GM23338 (cell line): ENCODE data around the gene GLTP. TPM values are rescaled to one million over a fixed set of nuclear protein-coding genes. Genes with fewer than 3 reads are reported as not detected.
"Not testable (repeated sequence)": the region's sequence is repeated elsewhere in the genome, so short reads cannot be mapped to it uniquely, and the experiment has no call there.

Source experiments
- ATAC-seq: fragments of 200-7000 bp; cut with Tn5 transposase; 3 replicates; pipeline ENCODE4 v1.9.1; 2020
- DNase-seq: peaks from one replicate; pipeline ENCODE4 v3.0.0-alpha.2; 2015; ENCODE audit warnings: low spot score
- H2AFZ ChIP-seq: fragments of 200-600 bp; sonication (generic); 2 replicates; pipeline ENCODE4 v1.8.0; 2016; ENCODE audit warnings: antibody characterized with exemption, mild to moderate bottlenecking, moderate library complexity
- H3F3A ChIP-seq: fragments of 200-600 bp; sonication (generic); replicated peaks from 2 replicates; pipeline ENCODE4 v1.8.0; 2017; ENCODE audit warnings: antibody characterized with exemption, mixed run types, low read depth
- H3K27ac ChIP-seq: fragments of 200-600 bp; sonication (generic); 2 replicates; pipeline ENCODE4 v1.6.1; 2016; ENCODE audit warnings: low read depth
- H3K27me3 ChIP-seq: fragments of 200-600 bp; sonication (generic); 2 replicates; pipeline ENCODE4 v1.8.0; 2016; ENCODE audit warnings: mild to moderate bottlenecking, mixed run types, moderate library complexity; ENCODE audit not compliant: insufficient read depth
- H3K36me3 ChIP-seq: fragments of 200-600 bp; sonication (generic); 2 replicates; pipeline ENCODE4 v1.8.0; 2016; ENCODE audit warnings: mild to moderate bottlenecking; ENCODE audit not compliant: insufficient read depth
- H3K4me1 ChIP-seq: fragments of 200-600 bp; sonication (generic); 2 replicates; pipeline ENCODE4 v1.8.0; 2016; ENCODE audit warnings: mild to moderate bottlenecking, moderate library complexity; ENCODE audit not compliant: insufficient read depth
- H3K4me2 ChIP-seq: fragments of 200-600 bp; sonication (generic); 2 replicates; pipeline ENCODE4 v1.7.1; 2017; ENCODE audit warnings: mixed run types
- H3K4me3 ChIP-seq: fragments of 200-600 bp; sonication (generic); 2 replicates; pipeline ENCODE4 v1.6.1; 2016; ENCODE audit warnings: mixed run types
- H3K79me2 ChIP-seq: fragments of 200-600 bp; sonication (generic); replicated peaks from 2 replicates; pipeline ENCODE4 v1.8.0; 2017; ENCODE audit warnings: mild to moderate bottlenecking; ENCODE audit not compliant: insufficient read depth
- H3K9me2 ChIP-seq: fragments of 200-600 bp; sonication (generic); 2 replicates; pipeline ENCODE4 v1.8.0; 2017; ENCODE audit not compliant: insufficient read depth
- H4K20me1 ChIP-seq: fragments of 200-600 bp; sonication (generic); replicated peaks from 2 replicates; pipeline ENCODE4 v1.8.0; 2017; ENCODE audit warnings: mild to moderate bottlenecking; ENCODE audit not compliant: insufficient read depth
- H3K27ac Mint-ChIP-seq: 2 replicates; pipeline ENCODE4 v1.8.0; 2020; ENCODE audit warnings: inconsistent platforms, mild to moderate bottlenecking, moderate library complexity, mixed read lengths
- H3K27me3 Mint-ChIP-seq: 3 replicates; pipeline ENCODE4 v1.8.0; 2022; ENCODE audit warnings: low read depth, mild to moderate bottlenecking, moderate library complexity, mixed read lengths, inconsistent platforms; ENCODE audit not compliant: insufficient read depth, poor library complexity
- H3K36me3 Mint-ChIP-seq: 3 replicates; pipeline ENCODE4 v1.8.0; 2021; ENCODE audit warnings: low read depth, mild to moderate bottlenecking, inconsistent platforms, moderate library complexity, mixed read lengths
- H3K4me1 Mint-ChIP-seq: 3 replicates; pipeline ENCODE4 v1.8.0; 2020; ENCODE audit warnings: mild to moderate bottlenecking, inconsistent platforms, mixed read lengths
- H3K4me3 Mint-ChIP-seq: 3 replicates; pipeline ENCODE4 v1.8.0; 2021; ENCODE audit warnings: moderate library complexity, mild to moderate bottlenecking, inconsistent platforms, mixed read lengths
- H3K9me3 Mint-ChIP-seq: 3 replicates; pipeline ENCODE4 v1.8.0; 2020; ENCODE audit warnings: moderate library complexity, mild to moderate bottlenecking, inconsistent platforms, mixed read lengths
- CTCF ChIP-seq, 2 experiments: fragments of 200-600 bp in 1 of 2; sonication (generic) in 1 of 2; conservative IDR thresholded peaks; 2 replicates each; pipeline versions ENCODE4 v1.5.1 to v1.6.1; 2016 to 2017; ENCODE audit warnings: antibody characterized with exemption in 2 of 2, low read depth in 2 of 2, mild to moderate bottlenecking in 2 of 2, moderate library complexity in 1 of 2
- EZH2 ChIP-seq: fragments of 200-600 bp; sonication (generic); IDR thresholded peaks from one replicate; pipeline ENCODE4 v1.8.0; 2017; ENCODE audit warnings: antibody characterized with exemption, mild to moderate bottlenecking, low read depth; ENCODE audit not compliant: unreplicated experiment
- NANOG ChIP-seq: IDR thresholded peaks from 2 replicates; pipeline ENCODE4 v1.6.1; 2016; ENCODE audit warnings: antibody characterized with exemption, borderline replicate concordance
- POLR2AphosphoS5 ChIP-seq: IDR thresholded peaks from 2 replicates; pipeline ENCODE4 v1.6.1; 2016; ENCODE audit warnings: antibody characterized with exemption, low read depth
- REST ChIP-seq: IDR thresholded peaks from one replicate; pipeline ENCODE4 v1.6.1; 2018; ENCODE audit warnings: antibody characterized with exemption; ENCODE audit not compliant: unreplicated experiment
- ZNF331 ChIP-seq: fragments of 250-450 bp; sonication (Bioruptor Pico); IDR thresholded peaks from 2 replicates; pipeline ENCODE4 v1.5.0; 2020; ENCODE audit warnings: low read depth, mild to moderate bottlenecking, moderate library complexity
- polyA plus RNA-seq: library from polyadenylated mRNA; unstranded; fragments of >200 nt; fragmentation: Nextera tagmentation; extraction: Ambion mirVana; gene quantifications from 2 replicates; pipeline ENCODE4 v1.2.1, GENCODE V29; 2016
- total RNA-seq: library from RNA; depleted of rRNA; stranded (reverse); fragments of >200 nt; shearing (Covaris generic); gene quantifications from 2 replicates; pipeline ENCODE4 v1.2.3, GENCODE V29; 2014
- TF ChIP-seq, protein P1 (sequence below): IDR thresholded peaks from 2 replicates; pipeline ENCODE4 v1.6.1; 2016; ENCODE audit warnings: antibody characterized with exemption

Gene GLTP
- total and polyA plus RNA-seq, 2 experiments from 2014 or later: 26.5 to 30.2 TPM

GRCh38 chr12:109899783-109900751 is 19.7 kb upstream of the GLTP start, which contains the start of gene TCHP:
Gene TCHP (plus strand): TSS chr12:109900274. CDS start chr12:109903027, 2,753 bp downstream.
- Mint-ChIP-seq H3K27ac (no peak within 1 kb of the TSS), H3K36me3 (peaks cover 21% of the 10 kb centered on the region), H3K4me3 (peak within 1 kb of the TSS; percentile 83), H3K4me1 (peaks cover 26% of the 10 kb centered on the region), H3K9me3 (no peaks in the 10 kb centered on the region; the same call in 2 of the 3 replicates), H3K27me3 (peaks cover 94% of the 10 kb centered on the region)
- Histone ChIP-seq H3K36me3 (no peaks in the 10 kb centered on the region; the same call in 1 of the 2 replicates), H3K27ac (no peak within 1 kb of the TSS), H3K79me2 (no peaks in the 10 kb centered on the region), H3K27me3 (peaks cover 97% of the 10 kb centered on the region), H3K9me2 (no peaks in the 10 kb centered on the region), H3K4me1 (peaks cover 11% of the 10 kb centered on the region), H3K4me3 (peak within 1 kb of the TSS; percentile 81), H2AFZ (peak within 1 kb of the TSS; percentile 70), H3K4me2 (peak within 1 kb of the TSS; percentile 86), H4K20me1 (peaks cover 18% of the 10 kb centered on the region), H3F3A (no peaks in the 10 kb centered on the region; the same call in 1 of the 2 replicates)
- DNase-seq: peak; percentile 89
- TF ChIP-seq EZH2 (peak; percentile 63), NANOG (no peak), CTCF (conservative IDR thresholded peaks at IDR 0.05; ENCODE audit: low read depth in 2 of 2) (peak in 1 of 2 experiments; percentile 30; a peak in 2 of 4 replicates), REST (peak; percentile 4), ZNF331 (CRISPR knock-in tag) (no peak), POLR2AphosphoS5 (peak; percentile 50; the same call in 1 of the 2 replicates)
- TF ChIP-seq, protein P1, sequence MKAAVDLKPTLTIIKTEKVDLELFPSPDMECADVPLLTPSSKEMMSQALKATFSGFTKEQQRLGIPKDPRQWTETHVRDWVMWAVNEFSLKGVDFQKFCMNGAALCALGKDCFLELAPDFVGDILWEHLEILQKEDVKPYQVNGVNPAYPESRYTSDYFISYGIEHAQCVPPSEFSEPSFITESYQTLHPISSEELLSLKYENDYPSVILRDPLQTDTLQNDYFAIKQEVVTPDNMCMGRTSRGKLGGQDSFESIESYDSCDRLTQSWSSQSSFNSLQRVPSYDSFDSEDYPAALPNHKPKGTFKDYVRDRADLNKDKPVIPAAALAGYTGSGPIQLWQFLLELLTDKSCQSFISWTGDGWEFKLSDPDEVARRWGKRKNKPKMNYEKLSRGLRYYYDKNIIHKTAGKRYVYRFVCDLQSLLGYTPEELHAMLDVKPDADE: peak; percentile 10; the same call in 1 of the 2 replicates
- ATAC-seq: peak; percentile 73

DNA sequence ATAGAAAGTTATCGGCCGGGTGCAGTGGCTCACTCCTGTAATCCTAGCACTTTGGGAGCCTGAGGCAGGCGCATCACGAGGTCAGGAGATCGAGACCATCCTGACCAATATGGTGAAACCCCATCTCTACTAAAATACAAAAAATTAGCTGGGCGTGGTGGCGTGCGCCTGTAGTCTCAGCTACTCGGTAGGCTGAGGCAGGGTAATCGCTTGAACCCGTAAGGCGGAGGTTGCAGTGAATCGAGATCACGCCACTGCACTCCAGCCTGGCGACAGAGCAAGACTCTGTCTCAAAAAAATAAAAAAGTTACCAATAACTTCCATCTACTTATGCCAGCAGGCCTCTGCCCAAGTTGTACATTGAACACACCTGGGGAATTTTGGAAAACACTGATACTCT is 19.0 kb upstream of the GLTP start:
- H3K9me2 ChIP-seq, H3K9me3 Mint-ChIP-seq, H3K27ac ChIP-seq, DNase-seq, H2AFZ ChIP-seq, H3K27ac Mint-ChIP-seq, H3K79me2 ChIP-seq, ATAC-seq, H3K36me3 ChIP-seq, H3F3A ChIP-seq: not testable (repeated sequence)
- peaks cover 97% of the 10 kb centered on the region for H3K27me3 ChIP-seq
- peaks cover 18% of the 10 kb centered on the region for H4K20me1 ChIP-seq
- peak overlapping the region; percentile 83; the same call in 2 of the 3 replicates for H3K4me3 Mint-ChIP-seq
- H3K4me1 ChIP-seq: peaks cover 11% of the 10 kb centered on the region
- peaks cover 26% of the 10 kb centered on the region for H3K4me1 Mint-ChIP-seq
- H3K27me3 Mint-ChIP-seq: peaks cover 90% of the 10 kb centered on the region
- H3K4me3 ChIP-seq: peak overlapping the region; percentile 81; the same call in 1 of the 2 replicates
- peak overlapping the region; percentile 86; the same call in 1 of the 2 replicates for H3K4me2 ChIP-seq
- peaks cover 14% of the 10 kb centered on the region for H3K36me3 Mint-ChIP-seq
